HepG2 (cell line): ENCODE results near the gene ABI3BP.

Source experiments
- HOXA5 ChIP-seq: sonication (generic); formaldehyde crosslinking; IDR thresholded peaks from 2 replicates; pipeline ENCODE4 v1.4.0; 2020; ENCODE audit warnings: missing genetic modification reagents
- KAT7 ChIP-seq: IDR thresholded peaks from 2 replicates; pipeline ENCODE4 v1.6.1; 2018; ENCODE audit warnings: borderline replicate concordance, missing compliant biosample characterization
- PCBP1 ChIP-seq: fragments of 200-400 bp; formaldehyde crosslinking; IDR thresholded peaks from 2 replicates; pipeline ENCODE4 v1.6.1; 2017; ENCODE audit warnings: mild to moderate bottlenecking, low read depth, low read length, borderline replicate concordance
- SKI ChIP-seq: fragments of 450-650 bp; IDR thresholded peaks from one replicate; pipeline ENCODE4 v1.6.1; 2018; ENCODE audit warnings: mild to moderate bottlenecking; ENCODE audit not compliant: partially characterized antibody
- SUZ12 ChIP-seq: fragments of 150-350 bp; IDR thresholded peaks from 2 replicates; pipeline ENCODE4 v1.6.1; 2014; ENCODE audit warnings: low read depth, low read length
- TEAD3 ChIP-seq: optimal IDR thresholded peaks from 2 replicates; pipeline ENCODE3; 2016; ENCODE audit warnings: borderline replicate concordance
- U2AF2 ChIP-seq: fragments of 200-400 bp; formaldehyde crosslinking; IDR thresholded peaks from 2 replicates; pipeline ENCODE4 v1.6.1; 2017; ENCODE audit warnings: low read depth, mild to moderate bottlenecking, low read length
- ZFP36 ChIP-seq: fragments of 150-350 bp; IDR thresholded peaks from 2 replicates; pipeline ENCODE4 v1.6.1; 2018; ENCODE audit warnings: borderline replicate concordance, low read length, low read depth; ENCODE audit not compliant: partially characterized antibody
- ZNF501 ChIP-seq: sonication (generic); formaldehyde crosslinking; IDR thresholded peaks from 2 replicates; pipeline ENCODE4 v1.5.1; 2020; ENCODE audit warnings: mild to moderate bottlenecking, moderate library complexity, missing genetic modification reagents
- ZNF569 ChIP-seq: sonication (generic); formaldehyde crosslinking; IDR thresholded peaks from 2 replicates; pipeline ENCODE4 v1.5.0; 2020; ENCODE audit warnings: mild to moderate bottlenecking, missing genetic modification reagents, moderate library complexity, borderline replicate concordance
- TF ChIP-seq, protein P1 (sequence below): sonication (generic); formaldehyde crosslinking; IDR thresholded peaks from 2 replicates; pipeline ENCODE4 v1.5.0; 2020; ENCODE audit warnings: mild to moderate bottlenecking, missing genetic modification reagents, moderate library complexity

DNA sequence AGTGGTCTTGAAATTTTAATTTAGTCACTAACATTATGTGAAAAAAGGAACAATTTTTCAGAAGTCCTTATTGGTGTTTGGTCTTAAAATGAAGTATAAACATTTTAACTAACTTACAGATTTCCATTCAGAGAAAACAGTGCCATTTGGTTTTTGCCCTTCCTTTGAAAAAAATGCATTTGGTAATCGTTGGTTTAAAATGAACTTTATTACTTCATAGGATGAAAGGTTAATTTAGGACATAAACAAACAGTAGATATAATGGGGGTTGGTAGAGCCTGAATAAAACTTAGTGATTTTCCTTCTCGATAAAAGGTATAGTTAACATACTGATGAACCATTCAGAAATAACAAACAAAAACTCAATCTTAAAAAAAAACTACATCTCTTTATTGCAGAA is 244.3 kb downstream of the ABI3BP start:
- no peak for TF ChIP-seq ZNF569 (CRISPR knock-in tag)
- TF ChIP-seq U2AF2, result no peak
- TF ChIP-seq SKI, result no peak
- TF ChIP-seq KAT7 (CRISPR knock-in tag), result no peak
- TF ChIP-seq, protein P1, sequence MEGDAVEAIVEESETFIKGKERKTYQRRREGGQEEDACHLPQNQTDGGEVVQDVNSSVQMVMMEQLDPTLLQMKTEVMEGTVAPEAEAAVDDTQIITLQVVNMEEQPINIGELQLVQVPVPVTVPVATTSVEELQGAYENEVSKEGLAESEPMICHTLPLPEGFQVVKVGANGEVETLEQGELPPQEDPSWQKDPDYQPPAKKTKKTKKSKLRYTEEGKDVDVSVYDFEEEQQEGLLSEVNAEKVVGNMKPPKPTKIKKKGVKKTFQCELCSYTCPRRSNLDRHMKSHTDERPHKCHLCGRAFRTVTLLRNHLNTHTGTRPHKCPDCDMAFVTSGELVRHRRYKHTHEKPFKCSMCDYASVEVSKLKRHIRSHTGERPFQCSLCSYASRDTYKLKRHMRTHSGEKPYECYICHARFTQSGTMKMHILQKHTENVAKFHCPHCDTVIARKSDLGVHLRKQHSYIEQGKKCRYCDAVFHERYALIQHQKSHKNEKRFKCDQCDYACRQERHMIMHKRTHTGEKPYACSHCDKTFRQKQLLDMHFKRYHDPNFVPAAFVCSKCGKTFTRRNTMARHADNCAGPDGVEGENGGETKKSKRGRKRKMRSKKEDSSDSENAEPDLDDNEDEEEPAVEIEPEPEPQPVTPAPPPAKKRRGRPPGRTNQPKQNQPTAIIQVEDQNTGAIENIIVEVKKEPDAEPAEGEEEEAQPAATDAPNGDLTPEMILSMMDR (CRISPR knock-in tag), result no peak
- no peak for TF ChIP-seq ZNF501 (CRISPR knock-in tag)
- TF ChIP-seq TEAD3 (CRISPR knock-in tag), result no peak
- TF ChIP-seq HOXA5, result no peak
- no peak for TF ChIP-seq PCBP1
- no peak for TF ChIP-seq ZFP36
- no peak for TF ChIP-seq SUZ12
